GM12874 (cell line): ENCODE results near the gene TRPM2.

Source experiments
- CTCF ChIP-seq: IDR thresholded peaks from 2 replicates; pipeline ENCODE4 v1.5.1; 2011; ENCODE audit warnings: low read depth, mild to moderate bottlenecking, control low read depth, low read length, moderate library complexity; ENCODE audit not compliant: insufficient read depth

The TRPM2 gene

GRCh38 chr21:44359396-44359795 is 6.0 kb downstream of the TRPM2 start:
- TF ChIP-seq CTCF: no peak

- no peak for TF ChIP-seq CTCF
These were observed 6.7 kb downstream of the TRPM2 start for GRCh38 chr21:44360159-44360558.

GRCh38 chr21:44363278-44363677 is 9.9 kb downstream of the TRPM2 start:
- no peak for TF ChIP-seq CTCF

GRCh38 chr21:44364151-44365053 is 11.0 kb downstream of the TRPM2 start:
- no peak for TF ChIP-seq CTCF

- no peak for TF ChIP-seq CTCF
These were observed 12.0 kb downstream of the TRPM2 start for GRCh38 chr21:44365251-44365966.

- no peak for TF ChIP-seq CTCF
These were observed 12.7 kb downstream of the TRPM2 start for GRCh38 chr21:44365967-44366585.

- TF ChIP-seq CTCF: no peak
These were observed 13.3 kb downstream of the TRPM2 start for GRCh38 chr21:44366586-44367211.
